ENCODE measurements around the gene PIK3R4.

Gene PIK3R4

GRCh38 chr3:130783629-130784028 is 37.0 kb upstream of the PIK3R4 start:
- Histone ChIP-seq H3K36me3 (ENCODE audit: insufficient read depth, low read length) (no peaks in the 10 kb centered on the region), H3K9me2 (replicated peaks; ENCODE audit: low read depth, low read length) (no peaks in the 10 kb centered on the region), H3K27me3 (ENCODE audit: insufficient read depth, low read length, poor library complexity, severe bottlenecking) (no peaks in the 10 kb centered on the region), H2AFZ (ENCODE audit: low read length) (no peak overlapping the region), H3K9ac (ENCODE audit: low read depth, low read length, poor library complexity, severe bottlenecking) (no peak overlapping the region), H3K4me3 (ENCODE audit: low read length, poor library complexity, severe bottlenecking) (no peak overlapping the region), H3K4me1 (ENCODE audit: insufficient read depth, low read length, poor library complexity, severe bottlenecking) (peaks cover 21% of the 10 kb centered on the region), H3K79me2 (ENCODE audit: insufficient read depth, low read length) (no peaks in the 10 kb centered on the region), H3F3A (ENCODE audit: low read depth) (no peaks in the 10 kb centered on the region; the same call in 1 of the 2 replicates), H3K9me3 (ENCODE audit: insufficient read depth, low read depth, low read length) (no peaks in the 10 kb centered on the region), H4K20me1 (ENCODE audit: insufficient read depth, low read length, poor library complexity, severe bottlenecking) (no peaks in the 10 kb centered on the region), H3K4me2 (ENCODE audit: low read depth, low read length, poor library complexity, severe bottlenecking) (no peak overlapping the region)
- TF ChIP-seq EZH2phosphoT487 (IDR thresholded peaks at IDR 0.05; ENCODE audit: borderline replicate concordance): no peak
- TF ChIP-seq CTCF (conservative IDR thresholded peaks at IDR 0.05; ENCODE audit: low read length): no peak

- no peaks in the 10 kb centered on the region for H3K79me2 ChIP-seq (ENCODE audit: insufficient read depth, low read length)
- no peak overlapping the region for H3K4me3 ChIP-seq (ENCODE audit: low read length, poor library complexity, severe bottlenecking)
- H3K4me1 ChIP-seq (ENCODE audit: insufficient read depth, low read length, poor library complexity, severe bottlenecking): peaks cover 35% of the 10 kb centered on the region
- H3K9ac ChIP-seq (ENCODE audit: low read depth, low read length, poor library complexity, severe bottlenecking): no peak overlapping the region
- no peak overlapping the region for H2AFZ ChIP-seq (ENCODE audit: low read length)
- peak overlapping the region; percentile 2 for H3K4me2 ChIP-seq (ENCODE audit: low read depth, low read length, poor library complexity, severe bottlenecking)
- no peaks in the 10 kb centered on the region for H3K27me3 ChIP-seq (ENCODE audit: insufficient read depth, low read length, poor library complexity, severe bottlenecking)
- H3K9me3 ChIP-seq (ENCODE audit: insufficient read depth, low read depth, low read length): no peaks in the 10 kb centered on the region
- no peaks in the 10 kb centered on the region for H4K20me1 ChIP-seq (ENCODE audit: insufficient read depth, low read length, poor library complexity, severe bottlenecking)
- H3K9me2 ChIP-seq (replicated peaks; ENCODE audit: low read depth, low read length): no peaks in the 10 kb centered on the region
- no peaks in the 10 kb centered on the region; the same call in 1 of the 2 replicates for H3F3A ChIP-seq (ENCODE audit: low read depth)
- H3K36me3 ChIP-seq (ENCODE audit: insufficient read depth, low read length): no peaks in the 10 kb centered on the region
- TF ChIP-seq CTCF (conservative IDR thresholded peaks at IDR 0.05; ENCODE audit: low read length) (no peak), EZH2phosphoT487 (IDR thresholded peaks at IDR 0.05; ENCODE audit: borderline replicate concordance) (no peak)
Measured at GRCh38 chr3:130779486-130779885, 32.9 kb upstream of the PIK3R4 start.

- Histone ChIP-seq H3K9me2 (replicated peaks; ENCODE audit: low read depth, low read length) (no peaks in the 10 kb centered on the region), H3F3A (ENCODE audit: low read depth) (no peaks in the 10 kb centered on the region; the same call in 1 of the 2 replicates), H3K4me1 (ENCODE audit: insufficient read depth, low read length, poor library complexity, severe bottlenecking) (peaks cover 35% of the 10 kb centered on the region), H3K4me3 (ENCODE audit: low read length, poor library complexity, severe bottlenecking) (no peak overlapping the region), H3K79me2 (ENCODE audit: insufficient read depth, low read length) (no peaks in the 10 kb centered on the region), H3K36me3 (ENCODE audit: insufficient read depth, low read length) (no peaks in the 10 kb centered on the region), H4K20me1 (ENCODE audit: insufficient read depth, low read length, poor library complexity, severe bottlenecking) (no peaks in the 10 kb centered on the region), H3K9me3 (ENCODE audit: insufficient read depth, low read depth, low read length) (no peaks in the 10 kb centered on the region), H3K9ac (ENCODE audit: low read depth, low read length, poor library complexity, severe bottlenecking) (no peak overlapping the region), H3K27me3 (ENCODE audit: insufficient read depth, low read length, poor library complexity, severe bottlenecking) (no peaks in the 10 kb centered on the region), H3K4me2 (ENCODE audit: low read depth, low read length, poor library complexity, severe bottlenecking) (peak overlapping the region; percentile 2), H2AFZ (ENCODE audit: low read length) (no peak overlapping the region)
- TF ChIP-seq CTCF (conservative IDR thresholded peaks at IDR 0.05; ENCODE audit: low read length): no peak
- TF ChIP-seq EZH2phosphoT487 (IDR thresholded peaks at IDR 0.05; ENCODE audit: borderline replicate concordance): no peak
Measured at GRCh38 chr3:130779031-130779430, 32.4 kb upstream of the PIK3R4 start.
